HCT116 (cell line): ENCODE measurements around the gene AMBP. TPM values are rescaled to one million over a fixed set of nuclear protein-coding genes. Genes with fewer than 3 reads are reported as not detected.

Experiments
- ATAC-seq: fragments of 200-7000 bp; cut with Tn5 transposase; 2 replicates; pipeline ENCODE4 v1.9.1; 2020; ENCODE audit warnings: mild to moderate bottlenecking, moderate library complexity
- BruUV-seq: library from RNA; stranded (reverse); fragments of 400-500 nt; replicated peaks from 2 replicates; lab custom pipeline; 2021; lab: Mats Ljungman, UMichigan
- CTCF ChIA-PET: fragments of 300-600 bp; sonication (Branson Sonifier 250); formaldehyde crosslinking; loops from one replicate; lab custom pipeline; 2021; ENCODE audit warnings: antibody characterized with exemption; lab: Charles Lee
- POLR2A ChIA-PET: fragments of 300-600, 350-600 bp; sonication (Branson Sonifier 250); formaldehyde crosslinking; loops from one replicate; lab custom pipeline; 2021; ENCODE audit warnings: antibody characterized with exemption; lab: Charles Lee
- RAD21 ChIA-PET, 2 experiments: fragments of 300-600 bp; sonication (Branson Sonifier 250); formaldehyde crosslinking; loops; one replicate each; lab custom pipeline; 2023; ENCODE audit warnings: low total read pairs in 2 of 2; ENCODE audit not compliant: uncharacterized antibody in 2 of 2, unreplicated experiment in 2 of 2, low non-redundant PET in 1 of 2; lab: Charles Lee
- DNase-seq: peaks from one replicate; pipeline ENCODE4 v3.0.0-alpha.2; 2010; ENCODE audit warnings: low read depth, low spot score
- H2AFZ ChIP-seq: fragments of 200-600 bp; shearing (Covaris generic), sonication (generic); 2 replicates; pipeline ENCODE4 v1.6.1; 2017; ENCODE audit warnings: low read depth, mixed run types, mixed read lengths, antibody characterized with exemption, low read length; ENCODE audit not compliant: poor library complexity, severe bottlenecking
- H3K27ac ChIP-seq: 2 replicates; pipeline ENCODE4 v1.5.1; 2012; ENCODE audit warnings: low read depth, low read length
- H3K27me3 ChIP-seq: fragments of 200-600 bp; sonication (generic); 2 replicates; pipeline ENCODE4 v1.6.1; 2016; ENCODE audit warnings: mixed run types, low read length, mixed read lengths; ENCODE audit not compliant: insufficient read depth
- H3K36me3 ChIP-seq, 2 experiments: fragments of 200-500 bp in 1 of 2; fragments of 200-600 bp in 1 of 2; sonication (Bioruptor generic) in 1 of 2; sonication (generic) in 1 of 2; 2 replicates each; pipeline versions ENCODE4 v1.5.1 to v1.6.1; 2014 to 2016; ENCODE audit warnings: low read length in 2 of 2, inconsistent platforms in 1 of 2, mixed read lengths in 1 of 2, mixed run types in 1 of 2; ENCODE audit not compliant: insufficient read depth in 2 of 2, control insufficient read depth in 1 of 2
- H3K4me1 ChIP-seq, 2 experiments: fragments of 200-600 bp in 1 of 2; sonication (generic) in 1 of 2; 2 replicates each; pipeline versions ENCODE4 v1.5.1 to v1.6.1; 2012 to 2017; ENCODE audit warnings: low read length in 2 of 2, inconsistent platforms in 1 of 2, mild to moderate bottlenecking in 1 of 2, mixed read lengths in 1 of 2, mixed run types in 1 of 2, moderate library complexity in 1 of 2; ENCODE audit not compliant: insufficient read depth in 2 of 2, control insufficient read depth in 1 of 2
- H3K4me2 ChIP-seq: fragments of 200-600 bp; sonication (generic); 2 replicates; pipeline ENCODE4 v1.6.1; 2017; ENCODE audit warnings: mixed run types, low read length, mixed read lengths
- H3K4me3 ChIP-seq, 2 experiments: fragments of 200-600 bp in 1 of 2; sonication (generic) in 1 of 2; replicated peaks in 1 of 2; 2 replicates each; pipeline ENCODE4 v1.5.1; 2011 to 2016; ENCODE audit warnings: low read length in 2 of 2, control low read depth in 1 of 2, low read depth in 1 of 2, mild to moderate bottlenecking in 1 of 2, mixed read lengths in 1 of 2, mixed run types in 1 of 2
- H3K79me2 ChIP-seq: fragments of 200-600 bp; sonication (generic); 2 replicates; pipeline ENCODE4 v1.6.1; 2017; ENCODE audit warnings: mild to moderate bottlenecking, mixed run types, low read length, moderate library complexity, mixed read lengths; ENCODE audit not compliant: insufficient read depth
- H3K9ac ChIP-seq: fragments of 200-600 bp; sonication (generic); 2 replicates; pipeline ENCODE4 v1.6.1; 2016; ENCODE audit warnings: low read length, mixed read lengths
- H3K9me2 ChIP-seq: fragments of 200-600 bp; sonication (generic), shearing (Covaris generic); 2 replicates; pipeline ENCODE4 v1.6.1; 2017; ENCODE audit warnings: mixed run types, mild to moderate bottlenecking, moderate library complexity; ENCODE audit not compliant: insufficient read depth
- H3K9me3 ChIP-seq, 2 experiments: fragments of 200-500 bp in 1 of 2; fragments of 200-600 bp in 1 of 2; sonication (Bioruptor generic) in 1 of 2; sonication (generic) in 1 of 2; 2 replicates each; pipeline ENCODE4 v1.6.1; 2014 to 2017; ENCODE audit warnings: low read length in 2 of 2, mixed read lengths in 2 of 2, inconsistent platforms in 1 of 2, low read depth in 1 of 2, mild to moderate bottlenecking in 1 of 2, mixed run types in 1 of 2, moderate library complexity in 1 of 2; ENCODE audit not compliant: control insufficient read depth in 1 of 2, insufficient read depth in 1 of 2
- H4K20me1 ChIP-seq: fragments of 200-600 bp; sonication (generic), shearing (Covaris generic); 2 replicates; pipeline ENCODE4 v1.6.1; 2017; ENCODE audit warnings: mixed run types, mild to moderate bottlenecking, moderate library complexity; ENCODE audit not compliant: insufficient read depth
- CBX3 ChIP-seq: IDR thresholded peaks from 2 replicates; pipeline ENCODE4 v1.6.1; 2012; ENCODE audit warnings: low read depth
- CEBPB ChIP-seq: IDR thresholded peaks from 2 replicates; pipeline ENCODE4 v1.6.1; 2012; ENCODE audit warnings: low read depth
- EZH2 ChIP-seq: fragments of 200-600 bp; sonication (generic); IDR thresholded peaks from 2 replicates; pipeline ENCODE4 v1.6.1; 2017; ENCODE audit warnings: antibody characterized with exemption, mixed run types
- FOSL1 ChIP-seq: IDR thresholded peaks from 2 replicates; pipeline ENCODE4 v1.6.1; 2012; ENCODE audit warnings: low read depth
- JUND ChIP-seq: IDR thresholded peaks from 2 replicates; pipeline ENCODE4 v1.6.1; 2012
- SRF ChIP-seq: IDR thresholded peaks from 2 replicates; pipeline ENCODE4 v1.6.1; 2012; ENCODE audit warnings: low read depth
- TCF7L2 ChIP-seq: IDR thresholded peaks from 2 replicates; pipeline ENCODE4 v1.7.0; 2011; ENCODE audit warnings: borderline replicate concordance, inconsistent platforms; ENCODE audit not compliant: insufficient read depth, insufficient read length; ENCODE audit errors: extremely low read depth
- ZBTB33 ChIP-seq: IDR thresholded peaks from 2 replicates; pipeline ENCODE4 v1.6.1; 2011; ENCODE audit warnings: mild to moderate bottlenecking, low read length, moderate library complexity; ENCODE audit not compliant: insufficient replicate concordance; ENCODE audit errors: extremely low read depth
- intact Hi-C: fragments of 100-400 bp; cut with micrococcal nuclease; formaldehyde crosslinking; loops from 2 replicates; pipeline ENCODE4 v1.10.0; 2022
- total RNA-seq: library from RNA; stranded (reverse); gene quantifications from one replicate; pipeline ENCODE4 v1.2.1, GENCODE V29; 2021; ENCODE audit not compliant: unreplicated experiment
- TF ChIP-seq, protein P1 (sequence below): IDR thresholded peaks from 2 replicates; pipeline ENCODE4 v1.6.1; 2012

The AMBP gene
- total RNA-seq, 1 experiment from 2014 or later: 1.9 TPM

GRCh38 chr9:114081441-114082016, 3.4 kb upstream of the AMBP start:
- POLR2A ChIA-PET: no interaction called here
- H3K9me3 ChIP-seq: no peaks in the 10 kb centered on the region
- H3K27me3 ChIP-seq: no peaks in the 10 kb centered on the region; the same call in 1 of the 2 replicates
- DNase-seq (no peak), ATAC-seq (no peak)
- H3K27ac ChIP-seq: no peak overlapping the region
- no peak overlapping the region for H2AFZ ChIP-seq
- H3K4me1 ChIP-seq: no peaks in the 10 kb centered on the region
- H3K9ac ChIP-seq: no peak overlapping the region
- CTCF ChIA-PET: interaction anchor here (1.6 to 3.1 kb wide), 4 partner anchors 12 to 209 kb away, joined by 9 to 41 read pairs (median 18); no protein-coding TSS in a partner anchor
- no peaks in the 10 kb centered on the region for H3K79me2 ChIP-seq
- TF ChIP-seq FOSL1 (no peak), CEBPB (no peak), JUND (no peak), TCF7L2 (no peak), ZBTB33 (no peak), CBX3 (no peak), SRF (no peak), EZH2 (no peak)
- TF ChIP-seq, protein P1, sequence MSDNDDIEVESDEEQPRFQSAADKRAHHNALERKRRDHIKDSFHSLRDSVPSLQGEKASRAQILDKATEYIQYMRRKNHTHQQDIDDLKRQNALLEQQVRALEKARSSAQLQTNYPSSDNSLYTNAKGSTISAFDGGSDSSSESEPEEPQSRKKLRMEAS: no peak
- TF ChIP-seq, all 23 proteins: peak for 0
- RAD21 ChIA-PET: no interaction called here
- H4K20me1 ChIP-seq: no peaks in the 10 kb centered on the region
- H3K4me3 ChIP-seq: no peak overlapping the region
- BruUV-seq: no TSS peak
- H3K36me3 ChIP-seq: no peaks in the 10 kb centered on the region
- H3K9me2 ChIP-seq: no peaks in the 10 kb centered on the region
- intact Hi-C loops: loop anchor here (1.0 kb wide), 2 partner anchors 210 to 224 kb away; no protein-coding TSS in a partner anchor
- no peak overlapping the region for H3K4me2 ChIP-seq
